IMR-90 (cell line): ENCODE data around the gene DAP3.

Experiments used
- BHLHE40 ChIP-seq: fragments of 150-350 bp; IDR thresholded peaks from 2 replicates; pipeline ENCODE4 v1.6.1; 2016; ENCODE audit warnings: mild to moderate bottlenecking, low read depth, low read length
- CEBPB ChIP-seq: IDR thresholded peaks from 2 replicates; pipeline ENCODE4 v1.6.1; 2012; ENCODE audit warnings: low read depth, low read length, improper control_type of control experiment
- CTCF ChIP-seq: conservative IDR thresholded peaks from 2 replicates; pipeline ENCODE4 v1.5.1; 2012; ENCODE audit warnings: mild to moderate bottlenecking, low read depth, low read length, improper control_type of control experiment
- ELK1 ChIP-seq: fragments of 150-350 bp; IDR thresholded peaks from 2 replicates; pipeline ENCODE4 v1.6.1; 2016; ENCODE audit warnings: low read depth, mild to moderate bottlenecking, low read length, moderate library complexity, borderline replicate concordance
- FOS ChIP-seq: fragments of 150-350 bp; IDR thresholded peaks from 2 replicates; pipeline ENCODE4 v1.6.1; 2016; ENCODE audit warnings: low read depth, low read length
- NFE2L2 ChIP-seq: fragments of 150-350 bp; IDR thresholded peaks from 2 replicates; pipeline ENCODE4 v1.6.1; 2016; ENCODE audit warnings: low read depth, mild to moderate bottlenecking, low read length
- POLR2A ChIP-seq: IDR thresholded peaks from 2 replicates; pipeline ENCODE4 v1.6.1; 2012; ENCODE audit warnings: mild to moderate bottlenecking, low read depth, low read length
- RAD21 ChIP-seq: IDR thresholded peaks from 2 replicates; pipeline ENCODE4 v1.6.1; 2012; ENCODE audit warnings: low read length, improper control_type of control experiment
- RCOR1 ChIP-seq: IDR thresholded peaks from 2 replicates; pipeline ENCODE4 v1.6.1; 2012; ENCODE audit warnings: mild to moderate bottlenecking, low read length, improper control_type of control experiment; ENCODE audit not compliant: insufficient replicate concordance

- TF ChIP-seq POLR2A (no peak), CTCF (no peak), RCOR1 (no peak), CEBPB (no peak), ELK1 (no peak), NFE2L2 (no peak), BHLHE40 (no peak), RAD21 (no peak), FOS (no peak)
Observed at GRCh38 chr1:155645648-155646047, 43.2 kb upstream of the DAP3 start.
